Upper lobe of left lung (tissue), 4 donors: ENCODE measurements around the gene SATL1.

Experiments
- CTCF ChIP-seq, 6 experiments: fragments of 450-650 bp in 4 of 6; fragments of 200-600 bp in 2 of 6; sonication (generic) in 2 of 6; IDR thresholded peaks; one replicate each; pipeline ENCODE4 v1.5.1; 2016 to 2019; ENCODE audit warnings: antibody characterized with exemption in 6 of 6
- EP300 ChIP-seq, 4 donors: sonication (generic); formaldehyde crosslinking; IDR thresholded peaks; one replicate each; pipeline ENCODE4 v1.5.1; 2017; ENCODE audit warnings: antibody characterized with exemption in 4 of 4, control low read depth in 2 of 4

- no peak for TF ChIP-seq CTCF (IDR thresholded peaks at IDR 0.05)
- TF ChIP-seq EP300 (IDR thresholded peaks at IDR 0.05): no peak
Measured at GRCh38 chrX:85051627-85052026, 192.0 kb downstream of the SATL1 start.
